Measurements from ENCODE around the gene MYL11.

Gene MYL11

DNA sequence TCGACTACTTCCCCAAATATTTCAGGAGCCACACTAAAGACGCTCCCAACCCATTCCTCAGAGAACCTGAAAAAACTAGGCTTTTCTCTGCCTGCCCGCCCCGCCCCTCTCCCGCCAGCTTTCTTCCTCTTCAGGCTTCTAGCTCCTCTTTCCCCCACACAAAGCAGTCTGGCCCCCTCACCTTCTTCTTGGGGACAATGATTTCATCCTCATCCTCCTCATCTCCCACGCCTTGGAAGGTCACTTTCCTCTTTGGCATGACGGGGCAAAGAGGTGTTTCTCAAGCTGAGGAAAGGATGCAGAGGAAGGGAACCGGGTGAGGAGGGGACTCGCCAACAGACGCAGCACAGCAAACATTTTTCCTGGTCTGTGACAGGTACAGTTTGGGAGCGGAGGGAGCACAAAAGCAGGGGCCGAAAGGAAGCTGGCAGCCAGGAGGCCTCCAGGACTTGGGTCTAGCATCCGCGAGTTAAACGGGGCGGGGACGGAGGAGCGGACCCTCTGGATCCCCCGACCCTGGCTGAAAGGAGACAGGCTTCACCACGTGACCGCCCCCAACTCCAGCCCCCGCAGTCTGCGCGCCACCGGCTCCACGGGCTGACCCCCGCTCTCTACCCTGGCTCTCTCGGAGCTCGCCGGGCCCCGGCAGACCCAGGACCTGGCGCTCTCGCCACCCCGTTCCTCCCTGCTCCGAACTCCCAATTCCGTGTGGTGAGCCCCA, 20.0 kb upstream of the MYL11 start:
- DNase-seq: no peak

DNA sequence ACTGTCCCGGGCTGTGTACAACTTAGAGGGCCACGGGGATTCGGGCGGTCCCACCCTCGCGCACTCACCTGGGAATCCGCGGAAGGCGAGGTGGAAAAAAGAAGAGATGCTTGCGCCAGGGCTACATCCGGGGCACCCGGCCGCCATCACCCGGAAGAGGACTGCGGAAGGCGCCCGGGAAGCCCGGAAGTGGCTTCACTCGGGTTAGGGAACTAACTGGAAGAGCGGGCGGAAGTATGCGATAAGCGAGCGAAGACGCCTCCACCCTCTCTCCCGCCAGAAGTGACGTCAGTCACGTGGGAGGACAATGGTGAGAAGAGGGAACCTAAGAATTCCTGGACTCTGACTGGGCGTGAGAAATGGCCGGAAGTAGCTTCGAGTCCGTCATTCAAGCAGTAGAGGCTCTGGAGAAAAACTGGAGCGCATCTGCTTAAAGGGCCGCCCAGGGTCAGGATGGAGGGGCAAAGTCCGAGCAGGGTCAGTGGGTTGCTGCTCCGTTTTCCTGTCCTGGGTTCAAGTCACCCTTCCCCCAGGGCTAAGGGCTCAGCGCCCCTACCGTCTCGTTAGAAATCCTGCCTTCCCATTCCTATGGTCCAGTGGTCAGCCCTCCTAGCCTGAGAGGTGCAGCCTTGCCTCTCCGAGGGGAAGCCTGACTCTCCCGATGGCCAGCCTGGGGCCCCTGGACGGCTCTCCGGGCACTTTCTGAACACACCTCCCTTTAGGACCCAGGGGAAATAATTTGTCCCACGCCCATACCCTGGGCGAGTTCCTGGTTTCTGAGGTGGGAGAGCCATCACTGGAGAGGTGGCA, 19.3 kb upstream of the MYL11 start, which contains the start of gene CD2BP2:
Gene CD2BP2, minus strand, starts transcription at position 165 of the 810 bp plus-strand sequence. CDS start 627 bp downstream, outside the sequence.
- peak; percentile 100 for DNase-seq

DNA sequence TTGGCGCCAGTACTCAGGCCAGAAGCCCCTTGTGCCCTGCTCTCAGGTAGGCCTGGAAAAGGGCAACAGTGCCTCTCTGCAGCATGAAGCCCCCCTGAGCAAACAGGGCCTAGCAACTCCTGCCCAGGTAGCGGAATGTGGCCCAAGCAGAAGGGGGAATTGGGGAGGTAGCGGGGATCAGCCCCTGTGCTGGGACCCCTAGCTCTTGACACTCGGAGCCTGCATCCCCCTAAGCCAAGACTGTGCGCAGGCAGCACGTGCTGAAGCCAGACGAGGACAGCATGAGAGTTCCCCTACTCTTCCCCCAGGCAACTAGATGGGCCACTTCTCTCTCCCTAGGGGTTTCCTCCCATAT, 18.7 kb upstream of the MYL11 start:
- DNase-seq: no peak

DNA sequence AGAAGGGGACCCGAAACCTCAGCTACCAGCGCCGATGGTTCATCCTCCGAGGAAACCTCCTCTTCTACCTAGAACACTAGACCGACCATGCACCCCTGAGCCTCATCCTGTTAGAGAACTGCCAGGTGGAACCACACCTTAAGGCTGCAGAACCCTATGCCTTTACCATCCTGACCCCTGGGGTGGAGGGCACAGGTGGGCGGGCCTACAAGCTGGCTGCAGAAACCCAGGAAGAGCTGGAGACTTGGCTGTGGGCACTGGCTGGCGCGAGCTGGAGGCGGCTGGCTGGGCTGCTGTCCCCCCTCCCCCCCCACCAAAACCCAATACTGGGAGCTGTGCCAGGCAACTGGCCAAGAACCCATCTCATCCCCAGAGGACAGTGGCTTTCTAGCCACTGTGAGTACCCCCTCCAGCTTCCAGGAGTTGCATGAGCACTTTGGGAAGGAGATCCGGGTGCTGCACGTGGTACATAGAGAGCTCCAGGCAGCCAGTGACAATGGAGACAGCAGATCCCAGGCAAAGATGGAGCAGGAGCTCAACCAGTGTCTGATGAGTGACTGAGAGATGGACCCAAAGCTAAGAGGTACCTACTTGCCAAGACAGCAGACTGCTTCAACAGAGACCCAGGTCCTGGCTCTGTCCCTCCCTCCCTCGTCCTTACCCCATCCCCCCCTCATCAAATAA, 18.1 kb upstream of the MYL11 start:
- no peak for DNase-seq

DNA sequence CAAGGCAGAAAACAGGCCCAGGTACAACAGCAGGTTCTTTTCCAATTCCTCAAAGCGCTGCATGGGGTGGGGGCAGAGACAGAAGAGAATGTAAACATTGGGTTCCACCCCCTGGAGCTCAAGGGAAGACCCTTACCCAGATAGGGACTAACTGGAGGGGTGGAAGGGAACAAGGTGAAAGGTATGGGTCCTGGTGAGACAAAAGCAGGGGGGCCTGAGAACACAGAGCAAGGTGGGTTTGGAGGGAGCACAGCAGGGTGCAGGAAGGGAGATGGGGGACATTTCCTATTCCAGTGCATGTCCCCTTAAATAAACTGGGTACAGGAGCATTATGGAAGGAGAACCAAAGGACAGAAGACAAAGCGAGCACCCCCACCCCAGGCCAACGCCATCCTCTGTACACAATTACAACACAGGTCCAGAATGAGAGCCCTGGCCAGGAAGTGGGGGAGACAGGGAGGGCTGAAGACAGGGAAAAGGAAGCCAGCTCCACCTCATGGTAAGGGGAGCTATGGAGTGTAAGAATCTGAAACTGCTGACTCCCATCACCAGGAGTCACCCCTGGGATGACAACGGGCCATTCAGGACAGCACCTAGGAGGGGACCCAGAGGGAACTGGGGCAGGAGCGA, 17.4 kb upstream of the MYL11 start:
- DNase-seq: no peak

DNA sequence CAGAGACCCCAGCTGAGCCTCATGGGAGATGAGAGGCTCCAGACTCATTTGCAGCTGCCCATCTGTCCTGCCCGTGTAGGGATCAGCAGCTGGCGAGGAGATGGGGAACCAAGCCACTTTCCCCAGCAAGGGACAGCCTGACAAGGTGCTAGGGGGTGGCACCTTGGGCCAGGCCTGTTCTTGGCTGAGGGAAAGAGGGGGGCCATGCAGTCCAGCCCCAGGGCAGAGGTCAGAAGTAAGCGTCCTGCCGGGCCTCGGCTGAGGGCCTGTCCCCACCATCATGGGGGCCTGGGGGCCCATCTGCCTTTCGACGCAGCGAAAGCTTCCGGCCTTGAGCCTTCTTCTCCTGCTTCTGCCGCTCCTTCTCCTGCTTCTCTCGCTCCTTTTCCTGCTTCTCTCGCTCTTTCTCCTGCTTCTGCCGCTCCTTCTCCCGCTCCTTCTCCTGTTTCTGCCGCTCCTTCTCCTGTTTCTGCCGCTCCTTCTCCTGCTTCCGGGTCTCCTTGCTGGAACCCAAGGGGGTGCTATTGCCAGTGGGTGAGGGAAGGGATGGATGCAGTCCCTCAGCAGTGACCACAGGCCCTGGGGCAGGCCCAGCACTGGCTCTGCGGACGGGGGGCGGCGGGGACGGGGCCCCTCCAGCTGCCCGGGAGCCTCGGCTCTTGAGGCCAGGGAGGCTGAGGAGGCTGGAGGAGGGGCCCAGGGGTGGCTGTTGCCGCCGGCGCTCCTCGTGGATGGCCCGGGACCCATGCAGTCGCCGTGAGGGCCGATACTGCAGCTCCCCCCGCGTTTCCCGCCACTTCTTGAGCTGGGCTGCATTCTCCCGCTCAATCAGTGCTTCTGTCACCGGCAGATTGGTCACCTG, 16.7 kb upstream of the MYL11 start:
- DNase-seq: no peak

DNA sequence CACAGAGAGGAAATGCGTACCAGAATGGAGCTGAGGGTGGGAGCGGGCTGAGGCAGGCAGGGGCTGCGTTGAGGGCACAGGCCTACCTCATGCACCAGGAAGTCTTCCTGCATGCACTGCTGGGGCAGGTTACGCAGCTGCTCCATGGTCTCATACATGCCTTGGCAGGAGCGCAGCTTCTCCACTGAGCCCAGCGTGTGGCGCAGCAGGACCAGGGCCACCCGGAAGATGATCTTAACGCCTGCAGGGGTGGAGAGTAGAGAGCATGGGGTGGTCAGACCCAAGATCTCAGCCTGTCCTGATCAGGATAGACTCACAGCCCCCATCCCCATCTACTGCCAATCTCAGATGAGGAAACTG, 16.0 kb upstream of the MYL11 start:
- DNase-seq: no peak

DNA sequence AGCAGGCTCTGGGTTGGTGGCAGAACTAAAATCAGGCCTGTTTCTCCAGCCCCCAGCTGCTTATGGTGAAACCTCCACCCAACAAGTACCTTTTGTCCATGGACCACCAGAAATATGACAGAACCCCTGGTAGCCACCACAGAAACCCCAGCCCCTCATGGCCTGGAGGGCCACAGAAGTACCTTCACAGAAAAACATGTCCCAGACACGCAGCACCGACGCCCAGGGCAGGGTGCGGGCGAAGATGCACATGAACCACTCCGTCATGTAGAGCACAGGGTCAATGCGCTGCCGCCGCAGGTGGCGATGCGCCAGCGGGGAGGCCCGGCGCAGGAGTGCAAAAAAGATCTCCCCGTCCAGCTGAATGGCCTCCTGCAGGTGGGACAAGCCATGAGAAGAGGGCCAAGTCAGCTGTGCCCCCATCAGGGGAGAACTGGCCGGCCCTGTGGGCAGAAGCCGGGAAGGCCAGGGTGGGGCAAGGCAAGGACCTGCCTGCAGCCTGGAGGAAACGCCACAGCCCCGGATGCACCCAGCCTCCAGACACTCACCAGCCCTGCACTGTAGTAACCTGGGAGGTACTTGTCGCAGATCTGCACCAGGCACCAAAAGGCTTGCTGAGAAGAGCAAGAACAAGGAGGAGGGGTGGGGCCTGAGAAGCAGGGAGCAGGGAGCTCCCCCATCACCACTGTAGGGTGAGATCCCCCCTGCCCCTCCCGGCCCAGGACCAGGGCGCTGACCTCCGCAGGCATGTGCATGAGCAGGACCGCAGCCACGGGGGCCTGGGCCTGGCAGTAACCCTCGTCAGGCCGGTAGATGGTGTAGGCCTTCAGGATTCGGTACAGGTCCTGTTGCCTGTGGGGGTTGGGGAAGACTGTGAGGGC, 15.4 kb upstream of the MYL11 start:
- DNase-seq: no peak

DNA sequence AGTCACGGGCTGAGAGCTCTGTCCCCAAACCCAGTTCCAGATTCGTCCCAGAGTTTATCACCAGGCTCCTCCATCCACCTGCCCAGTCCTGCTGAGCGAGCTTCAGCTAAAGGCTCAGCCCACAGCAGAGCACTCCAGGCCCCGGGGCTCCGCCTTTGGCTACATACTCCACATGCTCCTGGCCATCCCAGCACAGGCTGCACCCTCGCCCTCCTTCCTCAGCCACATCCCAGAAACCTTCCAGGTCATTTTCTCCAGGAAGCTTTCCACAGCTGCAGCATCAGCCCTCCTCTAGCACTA, 14.8 kb upstream of the MYL11 start:
- DNase-seq: no peak

DNA sequence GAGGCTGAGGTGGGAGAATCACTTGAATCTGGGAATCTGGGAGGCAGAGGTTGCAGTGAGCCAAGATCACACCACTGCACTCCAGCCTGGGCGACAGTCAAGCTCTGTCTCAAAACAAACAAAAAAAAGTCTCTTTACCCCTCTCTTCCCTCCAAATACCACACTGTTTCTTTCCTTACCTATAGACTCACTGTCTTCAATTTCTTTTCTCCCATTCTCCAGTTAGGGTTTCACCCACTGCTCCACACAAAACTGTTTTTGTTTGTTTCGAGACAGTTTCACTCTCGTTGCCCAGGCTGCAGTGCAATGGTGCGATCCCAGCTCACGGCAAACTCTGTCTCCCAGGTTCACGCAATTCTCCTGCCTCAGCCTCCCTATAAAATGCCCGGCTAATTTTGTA, 13.4 kb upstream of the MYL11 start:
- no peak for DNase-seq

DNA sequence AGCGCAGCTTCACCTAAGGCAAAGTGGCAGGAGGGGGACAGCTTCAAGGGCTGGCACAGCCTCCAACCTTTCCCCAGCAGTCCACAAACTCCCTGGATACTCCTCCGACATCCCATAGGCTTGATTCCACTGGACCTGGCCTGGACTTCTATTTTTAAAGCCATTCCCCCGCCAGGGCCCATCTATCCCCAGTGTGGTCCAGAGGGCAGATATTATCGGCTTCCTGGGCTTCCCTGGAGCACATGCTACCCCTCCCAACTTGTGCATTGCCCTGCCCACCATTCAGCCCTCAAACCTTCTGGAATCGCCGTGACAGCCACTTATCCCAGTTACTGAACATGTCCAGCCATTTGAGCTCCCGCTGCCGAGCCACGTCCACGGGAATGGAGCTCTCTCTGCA, 9.4 kb upstream of the MYL11 start:
- DNase-seq: no peak

DNA sequence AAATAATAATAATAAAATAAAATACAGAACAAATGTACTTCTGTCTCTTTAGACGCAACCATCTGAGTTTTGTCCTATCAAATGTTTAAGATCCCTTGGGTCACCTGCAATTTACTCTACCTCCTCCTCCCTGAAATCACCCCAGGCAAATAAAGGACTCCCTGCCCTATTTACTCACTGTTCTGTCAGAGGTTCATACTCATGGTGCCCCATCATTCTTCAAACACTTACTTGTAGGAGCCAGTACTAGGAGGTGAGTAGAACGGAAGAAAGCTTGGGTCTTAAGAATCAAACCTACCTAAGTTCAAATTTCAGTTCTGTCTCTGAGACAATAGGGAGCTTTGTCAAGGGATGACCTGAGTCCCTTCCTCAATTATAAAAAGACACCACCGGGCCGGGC, 8.1 kb upstream of the MYL11 start:
- DNase-seq: no peak

DNA sequence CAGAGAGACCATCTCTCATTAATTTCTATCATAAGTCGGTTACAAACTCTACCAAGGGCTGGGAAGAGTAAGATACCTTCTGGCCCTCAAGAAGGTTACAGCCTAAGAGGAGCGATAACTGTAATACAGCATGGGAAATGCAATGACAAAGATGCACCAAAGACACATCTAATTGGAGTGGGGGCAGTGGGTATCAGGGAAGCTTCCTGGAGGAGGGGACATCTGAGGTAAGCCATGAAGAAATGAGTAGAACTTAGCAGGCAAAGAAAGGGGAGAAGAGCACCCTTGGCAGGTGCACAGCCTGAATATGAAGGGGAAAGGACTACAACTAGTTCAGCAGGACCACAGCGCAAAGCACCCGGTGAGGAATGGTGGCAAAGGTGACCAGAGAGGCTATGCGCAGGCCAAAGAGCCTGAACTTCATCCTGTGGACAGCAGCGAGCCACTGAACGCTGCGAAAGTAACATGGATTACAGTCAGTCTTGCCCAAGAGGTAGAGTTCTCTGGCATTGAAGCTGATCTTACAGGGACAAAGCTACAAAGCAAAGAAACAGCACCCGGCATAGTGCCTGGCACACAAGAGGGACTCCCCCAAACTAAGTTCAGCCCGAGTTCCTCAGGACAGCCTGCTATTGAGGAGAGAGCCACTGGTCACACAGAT, 7.1 kb upstream of the MYL11 start:
- no peak for DNase-seq

DNA sequence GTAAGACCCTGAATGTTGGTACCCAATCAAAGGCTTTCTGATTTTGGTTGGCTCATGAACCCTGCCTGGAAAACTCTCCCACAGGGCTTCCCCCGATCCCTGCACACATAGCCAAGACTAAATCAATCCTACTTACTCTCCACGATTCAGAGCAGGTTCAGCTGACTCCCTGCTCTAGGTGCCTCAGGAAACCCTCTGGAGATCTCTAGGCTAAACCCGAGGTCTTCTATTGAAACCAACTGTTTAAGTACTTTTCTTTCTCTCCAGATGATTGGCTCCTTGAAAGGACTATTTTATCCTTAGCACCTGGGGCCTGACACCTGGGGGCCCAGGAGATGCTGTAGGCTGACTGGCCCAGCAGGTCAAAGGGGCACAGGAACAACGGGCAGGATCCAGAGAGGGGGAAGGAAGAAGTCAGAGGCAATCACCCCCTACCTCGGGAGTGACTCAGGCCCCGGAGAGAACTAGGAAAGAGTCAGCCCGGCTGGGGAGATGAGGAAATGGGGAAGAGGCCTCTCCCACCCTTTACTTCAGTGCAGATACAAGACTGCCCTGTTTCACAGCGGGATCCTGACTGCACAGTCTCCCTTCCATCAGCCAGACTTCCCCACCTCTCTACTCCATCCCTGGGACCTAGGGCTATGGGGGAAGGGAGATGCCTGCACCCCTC, 6.3 kb upstream of the MYL11 start:
- DNase-seq: peak; percentile 56

DNA sequence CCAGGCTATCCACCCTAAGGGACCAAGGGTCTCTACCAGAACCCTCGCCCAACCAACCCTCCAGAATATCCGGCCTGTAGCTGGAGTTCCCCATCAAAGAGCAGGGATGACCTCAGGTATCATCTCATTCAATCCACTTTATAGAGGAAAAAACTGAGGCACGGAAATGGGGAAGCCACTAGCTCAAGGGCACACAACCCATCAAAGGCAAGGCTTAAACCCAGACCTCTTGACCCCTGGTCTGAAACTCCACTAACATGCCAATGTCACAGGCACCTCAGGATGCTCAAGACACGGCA, 5.9 kb upstream of the MYL11 start:
- no peak for DNase-seq

DNA sequence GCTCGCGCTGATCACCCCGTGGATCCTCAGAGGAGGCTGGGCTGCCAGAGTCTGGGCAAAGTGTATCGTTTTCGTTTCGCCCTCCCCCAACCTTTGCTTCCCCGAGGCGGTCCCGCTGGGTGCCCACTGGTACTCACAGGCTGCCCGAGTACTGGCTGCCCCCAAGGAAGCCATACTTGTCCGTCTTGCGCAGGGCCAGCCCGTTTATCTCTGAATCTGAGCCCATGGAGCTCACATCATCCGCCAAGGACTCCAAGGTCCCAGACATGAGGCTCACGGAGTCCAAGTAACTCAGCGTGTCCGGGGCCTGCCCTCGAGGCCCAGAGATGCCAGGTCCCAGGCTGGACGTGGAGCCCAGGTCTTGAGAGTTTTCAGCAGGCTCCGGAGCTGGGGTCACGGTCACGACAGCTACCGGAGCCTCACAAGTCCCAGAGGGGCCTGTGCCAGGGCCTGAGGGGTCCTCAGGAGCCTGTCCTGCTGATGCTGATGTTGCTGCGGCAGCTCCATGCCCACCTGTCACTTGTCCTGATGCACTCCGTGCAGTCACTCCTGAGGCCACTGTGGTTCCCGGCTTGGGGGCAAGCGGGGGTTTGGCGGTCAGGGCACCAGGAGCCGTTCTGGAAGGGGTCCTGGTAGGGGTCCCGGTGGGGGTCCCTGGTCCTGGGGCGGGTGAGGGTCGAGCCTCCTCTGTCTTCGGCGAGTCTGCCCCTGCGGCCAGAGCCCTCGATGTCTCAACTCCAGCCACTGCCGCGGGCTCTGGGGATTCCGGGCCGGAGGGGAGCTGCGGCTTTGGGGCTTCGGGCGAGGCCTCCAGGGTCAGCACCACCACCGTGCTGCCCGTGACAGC, 5.3 kb upstream of the MYL11 start:
- no peak for DNase-seq

DNA sequence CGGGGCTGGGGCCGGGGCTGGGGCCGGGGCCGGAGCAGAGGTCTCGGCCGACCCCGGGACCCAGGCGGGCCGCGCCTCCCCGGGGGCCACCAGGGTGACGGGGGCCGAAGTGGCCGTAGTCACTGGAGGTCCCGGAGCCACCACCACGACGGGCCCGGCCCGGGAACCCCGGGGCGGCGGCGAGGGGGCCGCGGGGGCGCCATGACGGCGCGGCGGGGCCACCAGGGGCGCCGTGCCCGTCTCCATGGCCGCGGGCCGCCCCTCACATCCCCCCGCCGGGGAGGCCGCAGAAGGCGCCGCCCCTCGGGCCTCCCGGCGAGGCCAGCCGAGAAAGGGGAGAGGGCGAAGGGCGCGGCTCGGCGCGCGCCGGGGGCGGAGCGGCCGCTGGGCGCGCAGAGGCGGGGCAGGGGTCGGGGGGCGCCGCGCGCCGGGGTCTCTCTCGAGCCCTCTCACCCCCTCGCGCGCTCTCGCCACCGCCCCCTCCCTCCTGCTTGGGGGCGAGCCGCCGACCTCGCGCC, 4.6 kb upstream of the MYL11 start:
- DNase-seq: no peak

DNA sequence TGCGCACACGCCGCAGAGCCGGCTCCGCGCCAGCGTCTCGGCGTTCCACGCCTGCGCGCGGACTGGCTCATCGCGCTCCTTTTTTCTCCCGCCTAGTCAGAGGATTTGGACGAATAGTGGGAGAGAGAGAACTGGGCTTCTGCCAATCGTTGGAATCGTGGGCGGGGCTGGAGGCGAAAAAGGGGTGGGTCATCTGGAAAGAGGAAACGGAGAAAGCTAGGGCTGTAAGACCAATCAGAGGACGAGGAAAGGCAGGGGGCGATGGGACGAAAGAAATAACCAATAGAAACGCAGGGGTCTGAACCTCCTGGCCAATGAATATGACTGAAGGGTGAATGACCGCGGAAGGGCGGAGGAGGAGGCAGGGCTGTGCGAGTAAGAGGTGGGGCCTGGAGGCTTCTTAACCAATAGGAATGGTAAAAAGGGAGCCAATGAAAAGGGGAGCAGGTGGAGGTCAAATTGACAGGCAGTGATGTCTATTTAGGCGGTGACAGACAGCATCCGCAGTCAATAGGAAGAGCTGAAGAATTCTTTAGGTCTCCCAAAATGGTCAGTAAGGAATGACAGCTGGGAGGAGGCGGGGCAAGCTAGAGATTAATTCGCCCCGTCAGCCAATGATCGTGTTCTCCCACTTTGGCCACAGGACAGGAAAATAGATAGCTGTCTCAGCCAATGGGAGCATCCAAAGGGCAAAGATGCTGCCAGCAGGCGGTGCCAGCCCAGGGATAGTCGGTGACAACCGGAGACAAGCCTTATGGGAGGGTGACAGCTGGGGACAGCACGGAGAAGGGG, 4.0 kb upstream of the MYL11 start, which contains the start of gene TBC1D10B:
Gene TBC1D10B, minus strand, starts transcription at position 39 of the 792 bp plus-strand sequence. CDS start 311 bp downstream, outside the sequence.
- DNase-seq: peak; percentile 100

Data from fibroblast of skin of right quadriceps (primary cell).